Right atrium auricular region (tissue), 2 donors: ENCODE data around the gene ARIH2. TPM values are rescaled to one million over a fixed set of nuclear protein-coding genes. Genes with fewer than 3 reads are reported as not detected.
A peak's percentile ranks its signal among the peaks of the same experiment; 100 is the strongest.

Experiments
- DNase-seq: peaks from one replicate; pipeline ENCODE4 v3.0.0-alpha.2; 2019; ENCODE audit warnings: low spot score
- H3K27ac ChIP-seq, 2 donors: fragments of 200-600 bp; sonication (generic); 1 replicate in 1 of 2; 2 replicates in 1 of 2; pipeline ENCODE4 v1.5.1; 2016 to 2019
- H3K27me3 ChIP-seq, 2 donors: fragments of 200-600 bp; sonication (generic); one replicate each; pipeline versions ENCODE4 v1.5.1 to v1.6.0; 2017 to 2019
- H3K36me3 ChIP-seq: fragments of 200-600 bp; sonication (generic); one replicate; pipeline ENCODE4 v1.5.1; 2016
- H3K4me1 ChIP-seq, 2 donors: fragments of 200-600 bp; sonication (generic); one replicate each; pipeline versions ENCODE4 v1.5.1 to v1.6.0; 2017 to 2019
- H3K4me3 ChIP-seq, 2 donors: fragments of 200-600 bp; sonication (generic); 1 replicate in 1 of 2; 2 replicates in 1 of 2; pipeline ENCODE4 v1.5.1; 2017 to 2019; ENCODE audit warnings: mild to moderate bottlenecking in 1 of 2, moderate library complexity in 1 of 2
- H3K9me3 ChIP-seq, 2 donors: fragments of 200-600 bp; sonication (generic); one replicate each; pipeline ENCODE4 v1.5.1; 2019
- CTCF ChIP-seq, 2 donors: fragments of 200-600 bp; sonication (generic); IDR thresholded peaks; one replicate each; pipeline ENCODE4 v1.5.1; 2019; ENCODE audit warnings: antibody characterized with exemption in 2 of 2
- total RNA-seq, 2 donors: library from RNA; depleted of rRNA; stranded (reverse); fragments of >200 nt; gene quantifications; one replicate each; pipeline ENCODE4 v1.1.0, GENCODE V29; 2016

ARIH2 gene
- total RNA-seq, 2 donors from 2014 or later, result 135 to 140 TPM

DNA sequence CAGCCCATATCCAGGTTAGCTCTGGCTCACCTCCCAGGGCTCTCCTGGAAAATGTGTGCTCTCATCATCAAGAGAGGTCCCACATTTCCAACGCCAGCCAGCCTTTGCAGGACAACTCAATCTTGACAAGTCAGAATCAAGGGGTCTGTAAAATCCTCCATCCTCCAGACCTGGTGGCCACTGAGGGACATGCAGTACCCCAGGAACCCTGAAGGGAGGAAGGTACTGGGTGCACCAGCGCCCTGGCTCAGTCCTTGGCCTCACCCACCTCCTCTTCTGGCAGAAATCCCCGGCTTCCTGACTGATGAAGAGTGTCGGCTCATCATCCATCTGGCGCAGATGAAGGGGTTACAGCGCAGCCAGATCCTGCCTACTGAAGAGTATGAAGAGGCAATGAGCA lies 82.5 kb downstream of the ARIH2 start:
- Histone ChIP-seq H3K9me3 (no peaks in the 10 kb centered on the region), H3K4me1 (peaks cover 0 to 9% of the 10 kb centered on the region in 2 donors), H3K27me3 (no peaks in the 10 kb centered on the region), H3K27ac (no peak overlapping the region), H3K36me3 (peaks cover 11% of the 10 kb centered on the region), H3K4me3 (no peak overlapping the region)
- TF ChIP-seq CTCF (IDR thresholded peaks at IDR 0.05), result no peak
- DNase-seq, result no peak

- H3K27ac ChIP-seq, result no peak overlapping the region
- no peak for DNase-seq
- no peak for TF ChIP-seq CTCF (IDR thresholded peaks at IDR 0.05)
- no peak overlapping the region for H3K4me3 ChIP-seq
- H3K4me1 ChIP-seq, result peaks cover 0 to 20% of the 10 kb centered on the region in 2 donors
- no peaks in the 10 kb centered on the region for H3K27me3 ChIP-seq
- no peaks in the 10 kb centered on the region for H3K9me3 ChIP-seq
- no peaks in the 10 kb centered on the region for H3K36me3 ChIP-seq
Observed at GRCh38 chr3:49004352-49005302, 86.0 kb downstream of the ARIH2 start.

DNA sequence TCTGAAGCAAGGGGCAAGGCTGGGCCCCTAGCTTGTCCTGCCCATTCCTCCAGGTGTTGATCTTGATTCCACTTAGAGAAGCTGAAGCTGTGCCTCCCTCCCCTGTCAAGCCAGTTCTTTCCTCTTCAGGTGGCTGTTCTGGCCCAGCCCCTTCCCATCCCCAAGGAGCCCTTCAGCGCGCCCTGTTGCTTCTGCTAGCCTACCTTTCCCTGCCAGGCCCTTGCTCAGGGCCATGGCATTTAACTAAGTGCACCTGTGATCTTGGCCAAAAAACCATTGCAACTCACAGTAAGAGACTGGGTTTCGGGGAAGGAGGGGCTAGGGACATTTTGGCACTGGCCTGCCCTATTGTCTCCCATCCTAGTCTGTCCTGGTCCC lies 86.7 kb downstream of the ARIH2 start:
- peaks cover 0 to 20% of the 10 kb centered on the region in 2 donors for H3K4me1 ChIP-seq
- no peaks in the 10 kb centered on the region for H3K27me3 ChIP-seq
- DNase-seq, result no peak
- H3K4me3 ChIP-seq, result no peak overlapping the region
- TF ChIP-seq CTCF (IDR thresholded peaks at IDR 0.05), result no peak
- H3K36me3 ChIP-seq, result no peaks in the 10 kb centered on the region
- H3K27ac ChIP-seq, result no peak overlapping the region
- H3K9me3 ChIP-seq, result no peaks in the 10 kb centered on the region

GRCh38 chr3:49005998-49006397 lies 87.4 kb downstream of the ARIH2 start:
- TF ChIP-seq CTCF (IDR thresholded peaks at IDR 0.05), result no peak
- H3K27ac ChIP-seq, result peak overlapping the region in 1 of 2 donors; percentile 98
- H3K36me3 ChIP-seq, result no peaks in the 10 kb centered on the region
- H3K4me1 ChIP-seq, result peaks cover 0 to 20% of the 10 kb centered on the region in 2 donors
- no peak for DNase-seq
- H3K27me3 ChIP-seq, result no peaks in the 10 kb centered on the region
- no peaks in the 10 kb centered on the region for H3K9me3 ChIP-seq
- H3K4me3 ChIP-seq, result peak overlapping the region in 1 of 2 donors; percentile 82

- H3K4me3 ChIP-seq, result peak overlapping the region; percentile 75 to 82
- H3K9me3 ChIP-seq, result no peaks in the 10 kb centered on the region
- peak overlapping the region; percentile 97 to 98 for H3K27ac ChIP-seq
- TF ChIP-seq CTCF (IDR thresholded peaks at IDR 0.05), result no peak
- peaks cover under 1% of the 10 kb centered on the region for H3K36me3 ChIP-seq
- peaks cover 0 to 20% of the 10 kb centered on the region in 2 donors for H3K4me1 ChIP-seq
- H3K27me3 ChIP-seq, result no peaks in the 10 kb centered on the region
- DNase-seq, result no peak
Observed at GRCh38 chr3:49006408-49007067, 87.9 kb downstream of the ARIH2 start.
